ENCODE measurements around the gene ZAP70.

ZAP70 gene

GRCh38 chr2:97717613-97717995 lies 4.2 kb downstream of the ZAP70 start:
- no peak for DNase-seq (ENCODE audit: low spot score)

- DNase-seq (ENCODE audit: low spot score) = no peak
These were observed 4.9 kb downstream of the ZAP70 start for GRCh38 chr2:97718051-97718882.

GRCh38 chr2:97718942-97719341 lies 5.6 kb downstream of the ZAP70 start:
- no peak for DNase-seq (ENCODE audit: low spot score)

- DNase-seq (ENCODE audit: low spot score) = no peak
These were observed 6.2 kb downstream of the ZAP70 start for GRCh38 chr2:97719362-97720155.

GRCh38 chr2:97720746-97721145 lies 7.4 kb downstream of the ZAP70 start:
- no peak for DNase-seq (ENCODE audit: low spot score)

- DNase-seq (ENCODE audit: low spot score) = no peak
These were observed 8.9 kb downstream of the ZAP70 start for GRCh38 chr2:97722227-97722626.

- DNase-seq (ENCODE audit: low spot score) = no peak
These were observed 10.0 kb downstream of the ZAP70 start for GRCh38 chr2:97723156-97724072.

- DNase-seq (ENCODE audit: low spot score) = no peak
These were observed 10.7 kb downstream of the ZAP70 start for GRCh38 chr2:97724073-97724410.

- DNase-seq (ENCODE audit: low spot score) = no peak
These were observed 11.1 kb downstream of the ZAP70 start for GRCh38 chr2:97724501-97724900.

GRCh38 chr2:97724946-97725688 lies 11.7 kb downstream of the ZAP70 start:
- DNase-seq (ENCODE audit: low spot score) = no peak

GRCh38 chr2:97726261-97727064 lies 13.1 kb downstream of the ZAP70 start:
- no peak for DNase-seq (ENCODE audit: low spot score)

GRCh38 chr2:97727296-97727695 lies 13.9 kb downstream of the ZAP70 start:
- no peak for DNase-seq (ENCODE audit: low spot score)

GRCh38 chr2:97728091-97728731 lies 14.8 kb downstream of the ZAP70 start:
- no peak for DNase-seq (ENCODE audit: low spot score)

- no peak for DNase-seq (ENCODE audit: low spot score)
These were observed 16.9 kb downstream of the ZAP70 start for GRCh38 chr2:97730245-97730644.

- DNase-seq (ENCODE audit: low spot score) = no peak
These were observed 18.1 kb downstream of the ZAP70 start for GRCh38 chr2:97731274-97732020.

GRCh38 chr2:97732436-97733340 lies 19.3 kb downstream of the ZAP70 start:
- no peak for DNase-seq (ENCODE audit: low spot score)

GRCh38 chr2:97733341-97734035 lies 20.1 kb downstream of the ZAP70 start:
- DNase-seq (ENCODE audit: low spot score) = no peak

All from hepatic stellate cell (primary cell).